Esophagus squamous epithelium (tissue), 4 donors: ENCODE results near the gene ARSJ.

Experiments used
- POLR2A ChIP-seq, 4 donors: fragments of 450-650 bp; IDR thresholded peaks; one replicate each; pipeline ENCODE4 v1.6.1; 2017; ENCODE audit warnings: antibody characterized with exemption in 4 of 4, mild to moderate bottlenecking in 4 of 4, moderate library complexity in 3 of 4
- TF ChIP-seq, protein P1 (sequence below), 6 experiments: fragments of 450-650 bp in 4 of 6; fragments of 200-600 bp in 2 of 6; sonication (generic) in 2 of 6; IDR thresholded peaks; one replicate each; pipeline ENCODE4 v1.5.1; 2016 to 2019; ENCODE audit warnings: antibody characterized with exemption in 6 of 6, mild to moderate bottlenecking in 4 of 6, moderate library complexity in 4 of 6

DNA sequence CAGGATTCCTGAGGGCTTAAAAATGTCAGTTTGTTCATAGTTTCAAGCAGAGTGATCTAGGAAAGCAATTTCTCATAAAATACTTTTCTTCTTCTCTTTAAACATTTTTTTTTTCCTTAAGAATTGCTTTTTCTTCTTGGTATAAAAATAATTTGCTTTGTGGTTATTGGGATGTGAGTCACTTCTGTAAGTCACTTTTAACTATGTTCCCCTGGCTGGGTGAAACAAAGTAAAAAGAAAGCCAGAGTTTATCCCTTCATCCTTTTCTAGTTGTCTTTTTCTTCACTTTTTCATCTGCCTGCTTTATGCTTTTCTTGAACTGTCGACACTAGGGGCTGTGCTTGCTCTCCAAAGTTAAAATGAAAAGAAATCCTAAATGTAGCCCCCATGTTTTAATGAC, 33.5 kb downstream of the ARSJ start:
- no peak for TF ChIP-seq POLR2A (IDR thresholded peaks at IDR 0.05)
- TF ChIP-seq, protein P1, sequence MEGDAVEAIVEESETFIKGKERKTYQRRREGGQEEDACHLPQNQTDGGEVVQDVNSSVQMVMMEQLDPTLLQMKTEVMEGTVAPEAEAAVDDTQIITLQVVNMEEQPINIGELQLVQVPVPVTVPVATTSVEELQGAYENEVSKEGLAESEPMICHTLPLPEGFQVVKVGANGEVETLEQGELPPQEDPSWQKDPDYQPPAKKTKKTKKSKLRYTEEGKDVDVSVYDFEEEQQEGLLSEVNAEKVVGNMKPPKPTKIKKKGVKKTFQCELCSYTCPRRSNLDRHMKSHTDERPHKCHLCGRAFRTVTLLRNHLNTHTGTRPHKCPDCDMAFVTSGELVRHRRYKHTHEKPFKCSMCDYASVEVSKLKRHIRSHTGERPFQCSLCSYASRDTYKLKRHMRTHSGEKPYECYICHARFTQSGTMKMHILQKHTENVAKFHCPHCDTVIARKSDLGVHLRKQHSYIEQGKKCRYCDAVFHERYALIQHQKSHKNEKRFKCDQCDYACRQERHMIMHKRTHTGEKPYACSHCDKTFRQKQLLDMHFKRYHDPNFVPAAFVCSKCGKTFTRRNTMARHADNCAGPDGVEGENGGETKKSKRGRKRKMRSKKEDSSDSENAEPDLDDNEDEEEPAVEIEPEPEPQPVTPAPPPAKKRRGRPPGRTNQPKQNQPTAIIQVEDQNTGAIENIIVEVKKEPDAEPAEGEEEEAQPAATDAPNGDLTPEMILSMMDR (IDR thresholded peaks at IDR 0.05), result no peak
